IMR-90 (cell line): Measurements from ENCODE around the gene MED12L. TPM values are rescaled to one million over a fixed set of nuclear protein-coding genes. Genes with fewer than 3 reads are reported as not detected.

ENCODE experiments used
- ATAC-seq: fragments of 200-7000 bp; cut with Tn5 transposase; 2 replicates; pipeline ENCODE4 v1.9.1; 2020; ENCODE audit warnings: low read depth, mild to moderate bottlenecking, moderate library complexity
- BruUV-seq: library from RNA; stranded (reverse); fragments of 400-500 nt; replicated peaks from 2 replicates; lab custom pipeline; 2021; lab: Mats Ljungman, UMichigan
- CTCF ChIA-PET: fragments of 300-600 bp; formaldehyde crosslinking; extraction: SDS; loops from one replicate; lab custom pipeline; 2021; ENCODE audit warnings: antibody characterized with exemption; lab: Yijun Ruan, JAX
- POLR2A ChIA-PET: fragments of 300-600 bp; sonication (Branson Sonifier 250); formaldehyde crosslinking; loops from one replicate; lab custom pipeline; 2022; ENCODE audit warnings: antibody characterized with exemption; ENCODE audit not compliant: unreplicated experiment; lab: Charles Lee
- DNase-seq: peaks from one replicate; pipeline ENCODE4 v3.0.0; 2013
- H2AFZ ChIP-seq: replicated peaks from 2 replicates; pipeline ENCODE3; 2013; ENCODE audit warnings: low read length, mild to moderate bottlenecking; ENCODE audit not compliant: poor library complexity
- H2AK5ac ChIP-seq: 2 replicates; pipeline ENCODE4 v1.6.1; 2013; ENCODE audit warnings: low read depth, low read length, inconsistent platforms
- H2AK9ac ChIP-seq: replicated peaks from 2 replicates; pipeline ENCODE3; 2013; ENCODE audit warnings: mild to moderate bottlenecking, low read depth, low read length, moderate library complexity; ENCODE audit not compliant: poor library complexity
- H2BK120ac ChIP-seq: 2 replicates; pipeline ENCODE4 v1.6.1; 2013; ENCODE audit warnings: low read depth, low read length, inconsistent platforms
- H2BK15ac ChIP-seq: 3 replicates; pipeline ENCODE4 v1.6.1; 2013; ENCODE audit warnings: low read depth, low read length, inconsistent platforms
- H2BK20ac ChIP-seq: 2 replicates; pipeline ENCODE4 v1.6.1; 2013; ENCODE audit warnings: low read depth, mild to moderate bottlenecking, inconsistent platforms, low read length, moderate library complexity
- H2BK5ac ChIP-seq: 2 replicates; pipeline ENCODE4 v1.6.1; 2013; ENCODE audit warnings: mild to moderate bottlenecking, low read depth, low read length, inconsistent platforms; ENCODE audit not compliant: poor library complexity, severe bottlenecking
- H3K14ac ChIP-seq: replicated peaks from 2 replicates; pipeline ENCODE4 v1.6.1; 2013; ENCODE audit warnings: low read depth, low read length, inconsistent platforms
- H3K18ac ChIP-seq: 2 replicates; pipeline ENCODE4 v1.6.1; 2013; ENCODE audit warnings: low read depth, low read length, control low read depth
- H3K23ac ChIP-seq: 2 replicates; pipeline ENCODE4 v1.6.1; 2013; ENCODE audit warnings: low read depth, low read length, inconsistent platforms
- H3K27ac ChIP-seq: 2 replicates; pipeline ENCODE4 v1.5.1; 2013; ENCODE audit warnings: mild to moderate bottlenecking, control low read depth, low read length; ENCODE audit not compliant: insufficient read depth
- H3K27me3 ChIP-seq: 2 replicates; pipeline ENCODE4 v1.6.1; 2013; ENCODE audit warnings: low read length; ENCODE audit not compliant: control insufficient read depth, insufficient read depth
- H3K36me3 ChIP-seq: 2 replicates; pipeline ENCODE4 v1.6.1; 2013; ENCODE audit warnings: low read length, mixed read lengths; ENCODE audit not compliant: control insufficient read depth, insufficient read depth
- H3K4ac ChIP-seq: 2 replicates; pipeline ENCODE4 v1.6.1; 2013; ENCODE audit warnings: low read depth, low read length, inconsistent platforms
- H3K4me1 ChIP-seq: 2 replicates; pipeline ENCODE4 v1.6.1; 2013; ENCODE audit warnings: low read length, mixed read lengths; ENCODE audit not compliant: control insufficient read depth, insufficient read depth
- H3K4me2 ChIP-seq: 2 replicates; pipeline ENCODE4 v1.6.1; 2013; ENCODE audit warnings: low read depth, mild to moderate bottlenecking, control low read depth, low read length, moderate library complexity
- H3K4me3 ChIP-seq: 2 replicates; pipeline ENCODE4 v1.5.1; 2013; ENCODE audit warnings: low read depth, mild to moderate bottlenecking, control low read depth, low read length, moderate library complexity; ENCODE audit not compliant: insufficient read depth
- H3K56ac ChIP-seq: 2 replicates; pipeline ENCODE4 v1.6.1; 2013; ENCODE audit warnings: low read length, inconsistent platforms; ENCODE audit not compliant: insufficient read depth; ENCODE audit errors: extremely low read depth
- H3K79me1 ChIP-seq, 2 experiments: 2 replicates each; pipeline ENCODE4 v1.6.1; 2013; ENCODE audit warnings: low read length in 2 of 2, inconsistent platforms in 1 of 2, low read depth in 1 of 2
- H3K9ac ChIP-seq: 2 replicates; pipeline ENCODE4 v1.6.1; 2013; ENCODE audit warnings: low read depth, low read length, control low read depth
- H3K9me1 ChIP-seq: 2 replicates; pipeline ENCODE4 v1.6.1; 2013; ENCODE audit warnings: low read length, inconsistent platforms; ENCODE audit not compliant: insufficient read depth
- H3K9me3 ChIP-seq: 2 replicates; pipeline ENCODE4 v1.6.1; 2013; ENCODE audit warnings: low read length; ENCODE audit not compliant: control insufficient read depth, insufficient read depth
- H4K20me1 ChIP-seq: 2 replicates; pipeline ENCODE4 v1.6.1; 2013; ENCODE audit warnings: low read length, inconsistent platforms; ENCODE audit not compliant: insufficient read depth
- H4K5ac ChIP-seq: 2 replicates; pipeline ENCODE4 v1.6.1; 2013; ENCODE audit warnings: mild to moderate bottlenecking, low read depth, low read length, control low read depth
- H4K8ac ChIP-seq, 2 experiments: 2 replicates each; pipeline ENCODE4 v1.6.1; 2013; ENCODE audit warnings: low read depth in 2 of 2, low read length in 2 of 2, control low read depth in 1 of 2, inconsistent platforms in 1 of 2
- H4K91ac ChIP-seq: 2 replicates; pipeline ENCODE4 v1.6.1; 2013; ENCODE audit warnings: low read depth, low read length, inconsistent platforms; ENCODE audit not compliant: insufficient read depth
- BHLHE40 ChIP-seq: fragments of 150-350 bp; IDR thresholded peaks from 2 replicates; pipeline ENCODE4 v1.6.1; 2016; ENCODE audit warnings: mild to moderate bottlenecking, low read depth, low read length
- CEBPB ChIP-seq: IDR thresholded peaks from 2 replicates; pipeline ENCODE4 v1.6.1; 2012; ENCODE audit warnings: low read depth, low read length, improper control_type of control experiment
- CHD1 ChIP-seq: IDR thresholded peaks from 2 replicates; pipeline ENCODE4 v1.6.1; 2012; ENCODE audit warnings: low read depth, low read length, improper control_type of control experiment
- CTCF ChIP-seq: conservative IDR thresholded peaks from 2 replicates; pipeline ENCODE4 v1.5.1; 2012; ENCODE audit warnings: mild to moderate bottlenecking, low read depth, low read length, improper control_type of control experiment
- FOS ChIP-seq: fragments of 150-350 bp; IDR thresholded peaks from 2 replicates; pipeline ENCODE4 v1.6.1; 2016; ENCODE audit warnings: low read depth, low read length
- MAFK ChIP-seq: IDR thresholded peaks from 2 replicates; pipeline ENCODE4 v1.6.1; 2012; ENCODE audit warnings: low read depth, low read length, improper control_type of control experiment
- MAZ ChIP-seq: IDR thresholded peaks from 2 replicates; pipeline ENCODE4 v1.6.1; 2012; ENCODE audit warnings: low read depth, mild to moderate bottlenecking, low read length, improper control_type of control experiment, moderate library complexity, borderline replicate concordance
- MXI1 ChIP-seq: IDR thresholded peaks from 2 replicates; pipeline ENCODE4 v1.6.1; 2012; ENCODE audit warnings: low read depth, mild to moderate bottlenecking, low read length, moderate library complexity, borderline replicate concordance
- RCOR1 ChIP-seq: IDR thresholded peaks from 2 replicates; pipeline ENCODE4 v1.6.1; 2012; ENCODE audit warnings: mild to moderate bottlenecking, low read length, improper control_type of control experiment; ENCODE audit not compliant: insufficient replicate concordance
- RFX5 ChIP-seq: IDR thresholded peaks from 2 replicates; pipeline ENCODE4 v1.8.0; 2012; ENCODE audit warnings: low read depth, mild to moderate bottlenecking, low read length, moderate library complexity
- SMC3 ChIP-seq: fragments of 150-350 bp; IDR thresholded peaks from 2 replicates; pipeline ENCODE4 v1.6.1; 2016; ENCODE audit warnings: low read depth, mild to moderate bottlenecking, antibody characterized with exemption, low read length, moderate library complexity
- USF2 ChIP-seq: fragments of 150-350 bp; IDR thresholded peaks from 2 replicates; pipeline ENCODE4 v1.6.1; 2017; ENCODE audit warnings: mild to moderate bottlenecking, antibody characterized with exemption, low read length, low read depth
- WGBS, 2 experiments: methylation state at CpG; one replicate each; pipeline versions ENCODE4 v1.1.5 to v1.1.7; 2013; ENCODE audit warnings: missing lambda C conversion rate in 2 of 2; ENCODE audit not compliant: insufficient read length in 1 of 2; ENCODE audit errors: extremely low coverage in 2 of 2; 5-methylcytosine and 5-hydroxymethylcytosine counted together
- dilution Hi-C: fragments of 300-500 bp; cut with HindIII; formaldehyde crosslinking; loops from one replicate; pipeline ENCODE4 v1.14.3; 2018; ENCODE audit warnings: low sequenced_read_pairs; ENCODE audit not compliant: unreplicated experiment
- in situ Hi-C: fragments of 300-500 bp; cut with MboI; formaldehyde crosslinking; loops from 3 replicates; pipeline ENCODE4 v1.14.3; 2019; ENCODE audit warnings: low sequenced_read_pairs, inconsistent platforms, mixed read lengths
- intact Hi-C: fragments of 100-400 bp; cut with micrococcal nuclease; formaldehyde crosslinking; loops from 2 replicates; pipeline ENCODE4 v1.10.0; 2022
- polyA plus RNA-seq, 3 experiments: library from polyadenylated mRNA; depleted of rRNA; stranded (reverse); fragments of >200 nt; gene quantifications; 2 replicates each; pipeline ENCODE4 v1.2.3, GENCODE V29; 2012; ENCODE audit warnings: low replicate concordance in 1 of 3
- total RNA-seq: library from RNA; depleted of rRNA; stranded (reverse); fragments of >200 nt; gene quantifications from 2 replicates; pipeline ENCODE4 v1.2.3, GENCODE V29; 2012

Gene MED12L
- total and polyA plus RNA-seq, 2 of the 4 experiments (the other 2 are of a cell fraction), result 0.05 to 0.18 TPM

GRCh38 chr3:151174351-151174750 lies 88.9 kb downstream of the MED12L start (continued):
- no peak for TF ChIP-seq USF2

- no peak overlapping the region for H3K9ac ChIP-seq
- no peak overlapping the region for H2BK120ac ChIP-seq
- no peaks in the 10 kb centered on the region for H3K4me1 ChIP-seq
- intact Hi-C loops (no loop called here), in situ Hi-C loops (no loop called here), dilution Hi-C loops (no loop called here)
- no peak overlapping the region for H3K14ac ChIP-seq
- H3K27ac ChIP-seq, result no peak overlapping the region
- no TSS peak for BruUV-seq
- H3K9me1 ChIP-seq, result no peaks in the 10 kb centered on the region
- H3K4me3 ChIP-seq, result no peak overlapping the region
- H4K8ac ChIP-seq, result no peak overlapping the region
- no peaks in the 10 kb centered on the region for H4K20me1 ChIP-seq
- H3K4me2 ChIP-seq, result no peak overlapping the region
- H4K5ac ChIP-seq, result no peak overlapping the region
- no peak overlapping the region for H3K23ac ChIP-seq
- POLR2A ChIA-PET, result no interaction called here
- no peak overlapping the region for H4K91ac ChIP-seq
- WGBS, 2 experiments, result no CpG with 5 or more reads among the region's 2 CpGs
- no peak for DNase-seq
- H2BK20ac ChIP-seq, result no peak overlapping the region
- H2BK5ac ChIP-seq, result no peak overlapping the region
- H2BK15ac ChIP-seq, result no peak overlapping the region
- no peak overlapping the region for H3K56ac ChIP-seq
- H2AK5ac ChIP-seq, result no peak overlapping the region
- H3K36me3 ChIP-seq, result no peaks in the 10 kb centered on the region
- H3K9me3 ChIP-seq, result no peaks in the 10 kb centered on the region
- no peak overlapping the region for H2AFZ ChIP-seq
- CTCF ChIA-PET, result no interaction called here
- no peak for ATAC-seq
- H3K4ac ChIP-seq, result no peak overlapping the region
- H3K27me3 ChIP-seq, result no peaks in the 10 kb centered on the region; the same call in none of the 2 replicates
- H2AK9ac ChIP-seq, result no peak overlapping the region
- H3K79me1 ChIP-seq, result no peaks in the 10 kb centered on the region
- TF ChIP-seq SMC3, result no peak
- no peak for TF ChIP-seq CHD1
- TF ChIP-seq BHLHE40, result no peak
- no peak for TF ChIP-seq RCOR1
- no peak for TF ChIP-seq RFX5
- TF ChIP-seq FOS, result no peak
- TF ChIP-seq CEBPB, result no peak
- no peak for TF ChIP-seq CTCF
- no peak for TF ChIP-seq MAFK
- TF ChIP-seq MXI1, result no peak
- no peak for TF ChIP-seq USF2
- TF ChIP-seq MAZ, result no peak
- no peak overlapping the region for H3K18ac ChIP-seq
These were observed 90.5 kb downstream of the MED12L start for GRCh38 chr3:151175952-151176351.
